Natural killer cell (primary cell): ENCODE data around the gene GPR18. TPM values are rescaled to one million over a fixed set of nuclear protein-coding genes. Genes with fewer than 3 reads are reported as not detected.

Source experiments
- ATAC-seq, 3 donors: fragments of 150-1000 bp in 2 of 3; fragments of 200-7000 bp in 1 of 3; cut with Tn5 transposase; 1 replicate in 1 of 3; 2 replicates in 2 of 3; pipeline ENCODE4 v1.10.0; 2021; ENCODE audit warnings: mild to moderate bottlenecking in 2 of 3, moderate library complexity in 2 of 3
- DNase-seq, 2 donors: peaks; one replicate each; pipeline versions ENCODE4 v3.0.0 to v3.0.0-alpha.2; 2013 to 2021; ENCODE audit warnings: mixed read lengths in 1 of 2
- H3K27ac ChIP-seq: one replicate; pipeline ENCODE4 v1.5.1; 2013; ENCODE audit warnings: mild to moderate bottlenecking, low read length
- H3K27me3 ChIP-seq: one replicate; pipeline ENCODE4 v1.6.1; 2013; ENCODE audit warnings: low read length; ENCODE audit not compliant: control insufficient read depth, insufficient read depth
- H3K36me3 ChIP-seq: one replicate; pipeline ENCODE4 v1.6.1; 2013; ENCODE audit warnings: low read length; ENCODE audit not compliant: control insufficient read depth, insufficient read depth
- H3K4me1 ChIP-seq: one replicate; pipeline ENCODE4 v1.6.1; 2013; ENCODE audit warnings: low read length; ENCODE audit not compliant: control insufficient read depth, insufficient read depth
- H3K4me3 ChIP-seq: one replicate; pipeline ENCODE4 v1.5.1; 2013; ENCODE audit warnings: low read length
- H3K9me3 ChIP-seq: one replicate; pipeline ENCODE4 v1.6.1; 2013; ENCODE audit warnings: low read length; ENCODE audit not compliant: control insufficient read depth, insufficient read depth
- H3K27ac Mint-ChIP-seq, 2 donors: one replicate each; pipeline ENCODE4 v1.8.0; 2022; ENCODE audit warnings: mild to moderate bottlenecking in 2 of 2, mixed read lengths in 2 of 2, moderate library complexity in 1 of 2
- H3K27me3 Mint-ChIP-seq, 2 donors: one replicate each; pipeline ENCODE4 v1.8.0; 2022; ENCODE audit warnings: low read depth in 2 of 2, mixed read lengths in 2 of 2
- H3K36me3 Mint-ChIP-seq: one replicate; pipeline ENCODE4 v1.8.0; 2022; ENCODE audit warnings: mixed read lengths
- H3K4me1 Mint-ChIP-seq, 2 donors: one replicate each; pipeline ENCODE4 v1.8.0; 2022; ENCODE audit warnings: mixed read lengths in 2 of 2
- H3K4me3 Mint-ChIP-seq: one replicate; pipeline ENCODE4 v1.8.0; 2022; ENCODE audit warnings: mild to moderate bottlenecking, moderate library complexity, mixed read lengths
- H3K9me3 Mint-ChIP-seq, 2 donors: one replicate each; pipeline ENCODE4 v1.8.0; 2022; ENCODE audit warnings: mixed read lengths in 2 of 2
- CTCF ChIP-seq: fragments of 200-600 bp; IDR thresholded peaks from one replicate; pipeline ENCODE4 v1.8.0; 2022; ENCODE audit warnings: antibody characterized with exemption
- WGBS: methylation state at CpG from one replicate; pipeline ENCODE4 v1.1.7; 2013; ENCODE audit warnings: missing lambda C conversion rate; ENCODE audit not compliant: insufficient coverage; 5-methylcytosine and 5-hydroxymethylcytosine counted together
- intact Hi-C: fragments of 100-400 bp; cut with micrococcal nuclease; formaldehyde crosslinking; loops from one replicate; pipeline ENCODE4 v1.14.2; 2022
- total RNA-seq, 4 donors: library from RNA; stranded (reverse); fragments of 120-200 nt in 1 of 4; gene quantifications; one replicate each; pipeline versions ENCODE4 v1.2.3 to v1.2.4, GENCODE V29; 2013 to 2022

The GPR18 gene
- total RNA-seq, 3 donors from 2014 or later (not counting 1 experiment from before 2014, with no cell fraction given): 11.4 to 41.7 (median 25.5) TPM

GRCh38 chr13:99221567-99222239, 36.5 kb downstream of the GPR18 start:
- peak overlapping the region; percentile 60 for H3K4me3 Mint-ChIP-seq
- peak in 1 of 2 donors; percentile 22 for DNase-seq
- WGBS: 76% methylated on average over 6 of the region's 8 CpGs
- Histone ChIP-seq H3K9me3 (no peaks in the 10 kb centered on the region), H3K4me3 (no peak overlapping the region), H3K27ac (peak overlapping the region; percentile 57), H3K4me1 (peaks cover 57% of the 10 kb centered on the region), H3K27me3 (no peaks in the 10 kb centered on the region), H3K36me3 (peaks cover 5% of the 10 kb centered on the region)
- TF ChIP-seq CTCF: no peak
- H3K4me1 Mint-ChIP-seq: peaks cover 93% of the 10 kb centered on the region in 2 donors
- H3K9me3 Mint-ChIP-seq: no peaks in the 10 kb centered on the region
- no peak for ATAC-seq
- intact Hi-C loops: no loop called here
- peak overlapping the region; percentile 81 to 89 for H3K27ac Mint-ChIP-seq
- no peaks in the 10 kb centered on the region for H3K36me3 Mint-ChIP-seq
- no peaks in the 10 kb centered on the region for H3K27me3 Mint-ChIP-seq

GRCh38 chr13:99220199-99220935, 37.8 kb downstream of the GPR18 start:
- no peak for TF ChIP-seq CTCF
- peak overlapping the region; percentile 74 for H3K27ac ChIP-seq
- H3K27me3 Mint-ChIP-seq: no peaks in the 10 kb centered on the region
- no peaks in the 10 kb centered on the region for H3K9me3 ChIP-seq
- 11% methylated on average over 3 of the region's 6 CpGs for WGBS
- H3K4me3 ChIP-seq: no peak overlapping the region
- H3K27me3 ChIP-seq: no peaks in the 10 kb centered on the region
- no peaks in the 10 kb centered on the region for H3K9me3 Mint-ChIP-seq
- peaks cover 59% of the 10 kb centered on the region for H3K4me1 ChIP-seq
- H3K4me1 Mint-ChIP-seq: peaks cover 84% of the 10 kb centered on the region in 2 donors
- H3K27ac Mint-ChIP-seq: peak overlapping the region; percentile 81 to 89
- intact Hi-C loops: no loop called here
- H3K4me3 Mint-ChIP-seq: peak overlapping the region; percentile 68
- no peaks in the 10 kb centered on the region for H3K36me3 Mint-ChIP-seq
- H3K36me3 ChIP-seq: no peaks in the 10 kb centered on the region
- ATAC-seq (peak in 2 of 3 donors; percentile 23 to 32), DNase-seq (peak in 1 of 2 donors; percentile 77)

GRCh38 chr13:99218969-99219368, 39.2 kb downstream of the GPR18 start:
- Mint-ChIP-seq H3K4me3 (peak overlapping the region; percentile 86), H3K4me1 (peaks cover 86% of the 10 kb centered on the region in 2 donors), H3K27ac (peak overlapping the region; percentile 83 to 89), H3K27me3 (no peaks in the 10 kb centered on the region), H3K9me3 (no peaks in the 10 kb centered on the region), H3K36me3 (no peaks in the 10 kb centered on the region)
- H3K27ac ChIP-seq: peak overlapping the region; percentile 74
- intact Hi-C loops: loop anchor here (1.0 to 5.0 kb wide), 3 partner anchors 39 to 213 kb away; partner anchors contain the start of gene GPR18
- peak; percentile 52 to 90 for DNase-seq
- WGBS: 3% methylated on average over 2 of the region's 2 CpGs
- peaks cover 64% of the 10 kb centered on the region for H3K4me1 ChIP-seq
- no peak overlapping the region for H3K4me3 ChIP-seq
- ATAC-seq: peak; percentile 70 to 83 (median 81)
- H3K9me3 ChIP-seq: no peaks in the 10 kb centered on the region
- no peak for TF ChIP-seq CTCF
- H3K36me3 ChIP-seq: no peaks in the 10 kb centered on the region
- H3K27me3 ChIP-seq: no peaks in the 10 kb centered on the region
